GM21717 (cell line): ENCODE measurements around the gene GALNT16.

Source experiments
- ATAC-seq: cut with Tn5 transposase; IDR thresholded peaks from one replicate; pipeline ENCODE4 v1.9.1; 2021; ENCODE audit warnings: mild to moderate bottlenecking, moderate library complexity; ENCODE audit not compliant: unreplicated experiment

The GALNT16 gene

DNA sequence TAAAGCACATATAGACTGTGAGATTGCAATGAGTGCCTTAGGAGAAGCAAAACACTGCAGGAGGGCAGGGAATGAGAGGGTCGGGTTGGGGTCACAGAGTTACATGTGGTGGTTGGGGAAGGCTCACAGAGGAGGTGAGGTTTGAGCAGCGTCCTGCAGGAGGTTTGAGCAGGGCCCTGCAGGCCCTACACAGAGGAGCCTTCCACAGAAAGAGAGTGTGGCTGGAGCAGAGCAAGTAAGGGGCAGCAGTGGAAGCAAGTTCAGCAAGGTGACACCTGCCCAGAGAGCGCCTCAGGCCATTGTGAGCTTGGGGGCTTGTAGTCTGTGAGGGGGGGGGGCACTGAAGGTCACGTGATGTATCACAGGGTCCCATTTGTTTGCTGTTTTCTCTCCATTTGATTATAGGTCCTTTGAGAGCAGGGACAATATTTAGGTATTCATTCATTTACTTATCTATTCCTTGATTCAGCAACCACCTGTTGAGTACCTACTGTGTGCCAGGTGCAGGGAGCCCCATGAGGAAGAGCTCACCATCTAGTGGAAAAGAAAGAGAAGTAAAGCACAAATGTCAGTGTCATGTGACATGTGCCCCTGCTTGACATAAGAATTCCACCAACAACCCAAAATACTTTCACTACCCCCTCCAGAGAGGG is 56.6 kb downstream of the GALNT16 start:
- no peak for ATAC-seq

DNA sequence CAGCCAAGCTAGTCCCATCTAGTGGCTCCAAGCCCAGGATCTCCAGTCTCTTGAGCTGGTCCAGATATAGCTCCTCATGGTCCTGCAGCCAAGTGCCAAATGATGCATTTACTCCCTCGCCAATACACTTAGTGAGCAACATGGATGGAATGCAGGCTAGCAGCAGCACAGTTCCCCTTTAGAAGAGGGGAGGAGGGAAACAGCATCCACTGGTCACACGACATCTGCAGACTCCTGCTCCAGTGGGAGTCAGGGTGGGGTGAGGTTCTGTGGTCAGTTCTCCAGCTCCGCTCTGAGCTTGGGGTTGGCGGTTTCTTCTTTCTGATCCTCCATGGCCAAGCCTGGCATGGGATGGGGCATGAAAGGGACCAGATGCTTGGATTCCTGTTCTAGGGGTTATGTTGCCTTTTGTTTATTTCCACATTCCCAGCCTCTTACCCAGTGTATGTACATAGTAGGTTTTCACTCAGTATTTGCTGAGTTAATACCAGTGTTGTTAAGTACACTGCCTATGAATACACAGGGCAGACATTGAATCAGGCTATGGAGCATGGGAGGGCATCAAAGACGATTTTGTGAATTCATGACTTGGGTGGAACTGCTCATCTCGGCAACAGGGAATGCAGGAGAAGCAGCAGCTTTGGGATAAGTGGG is 57.3 kb downstream of the GALNT16 start:
- ATAC-seq: no peak

DNA sequence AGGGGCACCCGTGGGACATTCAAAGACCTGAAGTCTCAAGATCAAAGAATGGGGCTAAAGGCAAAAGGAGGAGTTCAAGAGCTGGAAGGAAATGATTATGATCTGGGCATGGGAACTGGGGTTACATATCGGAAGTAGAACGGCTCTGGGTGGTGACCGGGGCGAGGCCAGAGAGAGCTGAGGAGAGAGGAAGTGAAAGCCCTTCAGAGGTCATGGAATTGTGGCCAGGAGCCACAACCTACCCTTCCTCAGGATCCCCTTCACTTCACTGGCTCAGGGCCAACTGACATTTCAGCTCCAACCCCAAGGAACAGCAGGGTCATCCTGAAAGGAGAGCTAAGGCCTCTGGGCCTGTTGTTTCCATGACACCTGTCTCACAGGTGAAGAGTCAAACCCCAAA is 57.8 kb downstream of the GALNT16 start:
- no peak for ATAC-seq

DNA sequence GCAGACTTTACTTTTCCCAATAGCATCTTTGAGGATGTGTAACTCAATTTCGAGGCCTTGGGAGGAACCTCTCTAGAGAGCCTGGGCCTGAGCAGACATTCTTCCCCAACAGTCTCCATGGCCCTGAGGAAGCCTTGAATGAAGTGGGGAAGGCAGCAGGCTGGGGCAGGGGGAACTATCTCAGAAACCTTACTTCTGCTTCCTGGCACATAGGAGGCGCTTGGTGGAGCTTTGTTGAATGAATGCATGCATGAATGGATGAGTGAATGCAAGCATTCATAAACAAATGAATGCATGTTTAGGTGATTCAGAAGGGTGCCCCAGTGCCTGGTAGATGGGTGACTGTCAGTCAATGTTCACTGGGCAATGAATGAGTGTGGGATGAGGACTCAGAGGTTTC is 58.3 kb downstream of the GALNT16 start:
- ATAC-seq: no peak

DNA sequence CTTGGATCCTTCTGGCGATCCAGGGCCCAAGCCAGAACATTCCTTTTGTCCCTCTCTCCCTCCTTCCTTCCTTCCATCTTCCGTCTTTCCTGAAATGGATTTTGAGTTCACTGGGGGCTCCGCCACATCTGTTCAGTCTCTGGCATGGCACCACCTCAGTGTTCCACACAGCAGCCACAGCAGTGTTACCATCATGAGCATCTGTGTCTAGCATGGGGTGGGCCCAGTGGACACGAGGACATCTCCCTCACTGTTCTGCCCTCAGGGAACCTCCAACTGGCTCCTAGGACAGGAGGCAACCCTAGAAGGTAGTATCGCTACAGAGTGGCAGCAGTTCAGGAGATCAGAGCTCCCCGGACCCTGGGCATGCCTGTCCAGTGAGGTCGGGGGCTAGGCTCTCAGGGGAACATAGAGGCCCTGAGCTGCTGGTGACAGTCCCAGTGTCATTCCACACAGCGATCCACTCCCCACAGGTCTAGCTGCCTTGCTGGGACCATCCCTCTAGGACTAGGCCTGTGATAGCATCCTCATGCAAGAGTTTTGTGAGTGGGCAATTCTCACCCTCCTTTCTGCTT is 59.0 kb downstream of the GALNT16 start:
- ATAC-seq: no peak

DNA sequence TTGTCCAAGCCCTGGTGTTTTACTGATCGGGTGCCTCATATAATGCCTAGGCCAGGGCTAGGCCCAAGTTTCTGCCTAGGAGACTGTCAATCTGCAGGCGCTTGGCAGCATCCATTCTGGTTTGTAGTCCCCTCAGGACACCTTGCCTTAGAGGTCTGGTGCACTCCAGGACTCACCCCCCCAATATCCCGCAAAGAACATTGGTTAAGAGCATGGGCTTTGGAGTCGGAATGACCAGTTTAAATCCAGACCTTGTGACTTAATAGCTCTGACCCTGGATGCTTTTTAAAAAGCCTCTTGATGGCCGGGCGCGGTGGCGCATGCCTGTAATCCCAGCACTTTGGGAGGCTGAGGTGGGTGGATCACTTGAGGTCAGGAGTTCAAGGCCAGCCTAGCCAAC is 60.0 kb downstream of the GALNT16 start:
- no peak for ATAC-seq

DNA sequence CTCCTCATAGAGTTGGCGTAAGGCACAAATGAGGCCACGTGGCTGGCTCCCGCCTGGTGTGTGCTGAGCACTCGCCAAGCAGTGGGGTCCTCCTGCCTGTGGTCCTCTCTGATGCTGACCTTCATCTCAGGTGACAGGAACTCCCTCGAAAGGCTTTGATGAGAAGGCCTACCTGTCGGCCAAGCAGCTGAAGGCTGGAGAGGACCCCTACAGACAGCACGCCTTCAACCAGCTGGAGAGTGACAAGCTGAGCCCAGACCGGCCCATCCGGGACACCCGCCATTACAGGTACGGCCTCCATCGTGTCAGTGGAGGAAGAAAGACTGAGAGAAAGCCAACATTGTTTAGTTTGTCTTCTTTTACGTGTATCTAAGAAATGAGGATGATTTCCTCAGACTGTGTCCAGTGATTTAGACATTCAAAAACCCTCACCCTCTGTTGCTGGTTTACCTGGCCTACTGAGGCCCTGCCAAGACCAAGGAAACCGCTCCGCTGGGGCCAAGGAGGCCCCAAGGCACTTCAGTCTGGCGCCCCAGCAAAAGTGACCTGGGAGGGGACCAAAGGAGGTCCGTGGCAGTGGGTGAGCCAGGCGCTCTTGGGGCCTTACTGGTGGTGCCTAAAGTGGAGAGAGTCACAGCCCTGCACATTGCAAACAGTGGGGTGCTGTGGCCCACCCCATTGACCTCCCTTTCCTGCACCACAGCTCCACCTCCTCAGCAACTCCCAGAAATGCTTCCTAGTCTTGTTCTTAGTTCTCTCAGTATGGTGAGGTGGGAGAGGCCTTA is 60.8 kb downstream of the GALNT16 start:
- no peak for ATAC-seq

DNA sequence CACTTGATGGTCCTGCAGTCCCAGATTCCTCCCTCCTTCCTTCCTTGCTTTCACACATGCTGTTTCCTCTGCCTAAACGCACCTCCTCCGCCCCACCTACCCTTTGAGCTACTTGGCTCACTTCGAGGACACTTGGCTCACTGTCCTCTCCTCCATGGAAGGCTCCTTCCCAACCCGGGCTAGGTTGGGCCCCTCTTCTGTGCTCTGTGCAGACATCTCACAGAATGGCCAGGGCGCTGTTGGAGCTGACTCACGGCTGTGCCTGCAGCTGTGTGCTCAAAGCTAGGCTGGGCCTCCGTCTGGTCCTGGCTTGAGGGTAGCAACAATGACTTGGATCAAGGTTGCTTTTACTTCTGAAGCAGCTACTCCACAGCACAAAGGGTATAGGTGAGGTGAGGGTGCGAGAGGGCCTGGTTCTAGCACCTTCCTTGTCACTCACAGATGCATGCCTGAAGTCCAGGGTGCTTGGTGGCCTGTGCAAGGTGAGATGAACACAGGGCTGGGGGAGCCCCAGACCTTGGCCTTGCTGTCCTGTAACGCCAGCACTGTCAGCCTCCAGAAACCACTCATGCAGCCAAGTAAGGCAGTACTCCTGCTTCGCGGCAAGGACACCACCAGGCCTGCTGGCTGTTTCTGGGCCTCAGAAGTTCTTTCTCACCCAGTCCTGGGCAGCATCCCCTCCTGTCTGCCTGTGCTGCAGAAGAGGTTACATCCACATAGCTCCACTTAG is 61.8 kb downstream of the GALNT16 start:
- no peak for ATAC-seq

DNA sequence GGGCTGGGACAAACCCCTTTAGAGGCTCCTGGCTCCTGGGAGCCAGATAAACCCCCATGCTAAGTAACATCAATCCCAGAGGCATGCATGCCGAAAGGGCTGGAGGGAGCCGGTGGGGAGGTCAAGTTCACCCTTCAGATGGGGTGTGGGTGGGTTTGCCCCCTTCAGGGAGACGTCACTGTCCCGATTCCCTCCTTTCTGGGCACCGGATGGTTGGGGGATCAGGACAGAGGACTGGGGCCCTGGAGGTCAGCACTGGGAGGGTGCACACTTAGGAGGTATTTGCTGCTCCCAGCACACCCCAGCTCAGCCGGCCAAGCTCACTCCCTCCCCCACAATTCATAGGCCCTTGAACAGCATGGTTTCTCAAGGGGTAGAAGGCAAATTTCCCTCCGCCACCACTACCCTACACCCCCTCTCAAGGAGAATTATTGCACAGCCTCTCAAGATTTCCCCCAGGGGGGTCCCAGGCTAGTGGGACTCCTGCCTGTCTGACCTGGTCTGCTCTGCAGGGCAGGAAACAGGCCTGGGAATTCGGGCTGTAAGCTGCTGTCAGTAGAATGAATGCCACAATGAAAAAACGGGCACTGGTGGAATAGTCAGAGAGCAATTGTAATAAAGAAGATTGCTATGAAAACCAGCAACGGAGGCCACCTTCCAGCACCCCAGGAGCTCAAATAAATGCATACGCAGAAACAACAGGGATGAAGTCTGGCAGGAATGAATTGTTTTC is 63.5 kb downstream of the GALNT16 start:
- ATAC-seq: no peak

DNA sequence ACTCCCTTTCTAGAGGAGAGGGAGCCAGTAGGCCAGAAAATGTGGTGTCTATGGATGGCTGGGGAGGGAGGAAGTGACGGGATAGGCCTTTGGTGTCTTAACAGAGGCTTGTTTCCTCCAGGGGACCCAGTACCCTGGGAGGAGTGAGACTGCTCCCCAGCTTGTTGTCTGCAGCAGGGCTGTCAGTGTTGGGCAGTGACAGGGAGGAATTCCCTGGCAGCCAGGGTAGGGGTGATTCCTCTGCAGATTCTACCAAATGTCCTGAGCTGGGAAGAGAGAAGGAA is 64.0 kb downstream of the GALNT16 start:
- ATAC-seq: no peak

DNA sequence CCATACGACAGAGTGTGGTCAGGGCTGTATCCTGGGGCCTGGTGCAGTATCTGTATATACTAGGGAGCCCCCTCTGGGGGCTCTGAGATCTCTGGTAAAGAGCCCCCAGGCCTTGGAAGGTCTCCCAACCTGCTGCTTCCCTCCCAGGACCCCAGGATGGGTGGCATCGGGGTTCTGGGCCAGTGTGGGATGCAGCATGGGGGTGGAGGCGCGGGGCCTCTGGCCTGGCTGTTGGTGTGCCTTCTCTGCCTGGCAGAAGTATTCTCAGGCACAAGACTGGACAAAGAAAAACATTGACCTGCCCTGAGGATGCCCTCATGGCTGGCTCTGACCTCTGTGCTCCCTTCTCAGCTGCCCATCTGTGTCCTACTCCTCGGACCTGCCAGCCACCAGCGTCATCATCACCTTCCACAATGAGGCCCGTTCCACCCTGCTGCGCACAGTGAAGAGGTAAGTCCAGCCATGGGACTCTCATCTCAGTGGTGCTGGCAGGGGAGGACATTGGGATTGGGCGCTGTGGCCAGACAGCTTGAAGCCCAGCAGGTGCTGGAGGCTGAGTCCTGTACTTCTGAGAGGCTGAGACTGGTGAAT is 64.5 kb downstream of the GALNT16 start:
- no peak for ATAC-seq

DNA sequence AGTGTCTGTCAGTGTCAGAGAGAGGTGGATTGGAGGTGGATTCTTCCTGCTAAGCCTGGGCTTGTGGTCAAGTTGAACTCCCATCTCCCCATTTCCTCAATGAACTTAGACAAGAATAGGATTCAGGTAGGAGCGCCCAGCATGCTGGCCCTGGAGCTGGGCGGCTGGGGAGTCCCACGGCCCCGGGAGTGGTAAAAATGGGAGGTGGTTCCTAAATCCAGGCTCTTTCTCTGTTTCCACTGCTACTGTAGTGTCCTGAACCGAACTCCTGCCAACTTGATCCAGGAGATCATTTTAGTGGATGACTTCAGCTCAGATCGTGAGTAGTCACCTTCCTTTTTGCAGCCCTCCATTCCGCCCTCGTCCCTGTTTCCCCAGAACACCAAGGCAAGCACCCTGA is 65.1 kb downstream of the GALNT16 start:
- ATAC-seq: no peak

DNA sequence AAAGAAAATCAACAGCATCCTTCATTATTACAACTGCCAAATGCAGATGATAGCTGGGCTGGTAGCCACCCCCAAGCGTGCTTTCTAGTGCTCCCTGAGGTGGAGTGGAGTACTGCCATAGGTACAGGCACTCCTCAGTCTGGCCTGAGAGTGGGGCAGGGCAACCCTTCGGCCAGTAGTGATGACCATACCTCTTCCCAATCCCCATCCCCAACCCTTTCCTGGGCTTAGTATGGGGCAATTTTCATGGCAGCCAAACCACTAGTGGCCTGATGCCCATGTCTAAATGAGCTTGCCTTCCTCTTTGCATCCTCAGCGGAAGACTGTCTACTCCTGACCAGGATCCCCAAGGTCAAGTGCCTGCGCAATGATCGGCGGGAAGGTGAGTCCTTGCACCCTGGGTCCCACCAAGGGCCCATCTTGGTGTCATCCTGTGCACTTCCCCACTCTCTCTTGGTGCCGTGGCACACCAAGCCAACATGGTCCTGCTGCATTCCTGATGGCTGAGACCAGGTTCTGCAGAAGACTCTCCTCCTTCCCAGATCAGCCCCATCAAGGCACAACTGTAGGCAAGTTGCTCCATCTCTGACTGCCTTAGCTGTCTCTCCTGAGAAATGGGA is 65.8 kb downstream of the GALNT16 start:
- no peak for ATAC-seq

DNA sequence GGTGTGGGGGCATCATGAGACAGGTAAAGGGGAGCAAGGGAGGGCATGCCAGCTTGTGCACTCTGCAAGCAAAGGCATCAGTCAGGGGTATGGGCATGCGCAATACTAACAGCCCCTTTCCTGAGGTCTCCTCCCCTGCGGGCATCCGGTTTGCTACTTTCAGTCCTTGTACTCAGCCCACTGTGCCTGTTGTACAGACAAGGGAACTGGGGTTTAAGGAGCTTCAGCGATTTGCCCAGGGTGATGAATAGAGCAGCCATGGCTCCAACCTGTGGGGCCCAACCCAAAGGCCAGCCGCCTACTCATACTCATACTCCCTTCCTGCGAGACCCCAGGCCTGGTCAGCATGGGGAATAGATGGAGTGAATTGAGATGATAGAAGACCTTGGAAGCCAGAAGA is 66.7 kb downstream of the GALNT16 start:
- ATAC-seq: no peak

DNA sequence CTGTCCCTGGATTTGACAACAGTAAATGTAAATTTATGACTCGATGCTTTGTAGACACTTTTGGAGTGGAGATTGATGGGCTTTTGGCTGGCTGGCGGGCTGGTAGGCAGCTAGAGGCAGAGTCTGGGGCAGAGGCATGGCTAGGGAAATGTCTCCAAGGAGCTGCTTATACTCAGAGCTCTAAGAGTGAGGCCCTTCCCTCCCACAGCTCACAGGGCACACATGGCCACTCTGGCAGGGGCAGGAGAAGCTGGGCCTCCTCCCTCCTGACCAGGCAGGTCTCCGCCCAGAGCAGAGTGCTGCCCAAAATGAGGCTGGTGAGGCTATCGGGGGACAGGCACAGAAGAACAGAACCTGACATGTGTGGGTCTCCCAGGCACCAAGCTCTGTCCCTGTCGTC is 67.5 kb downstream of the GALNT16 start:
- no peak for ATAC-seq

DNA sequence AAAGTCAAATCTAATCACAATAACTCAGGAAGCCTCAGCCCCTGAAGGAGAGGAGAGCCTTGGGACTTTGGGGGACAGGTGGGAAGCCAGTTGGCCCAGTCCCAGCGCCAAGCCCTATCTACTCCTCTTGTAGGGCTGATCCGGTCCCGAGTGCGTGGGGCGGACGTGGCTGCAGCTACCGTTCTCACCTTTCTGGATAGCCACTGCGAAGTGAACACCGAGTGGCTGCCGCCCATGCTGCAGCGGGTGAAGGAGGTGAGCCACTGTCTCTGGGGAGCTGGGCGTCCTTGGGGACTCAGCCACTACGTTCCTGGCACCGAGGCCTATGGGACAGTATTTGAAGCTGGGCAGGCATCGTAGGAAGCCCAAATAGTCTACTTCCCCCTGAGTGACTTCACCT is 68.4 kb downstream of the GALNT16 start:
- no peak for ATAC-seq

DNA sequence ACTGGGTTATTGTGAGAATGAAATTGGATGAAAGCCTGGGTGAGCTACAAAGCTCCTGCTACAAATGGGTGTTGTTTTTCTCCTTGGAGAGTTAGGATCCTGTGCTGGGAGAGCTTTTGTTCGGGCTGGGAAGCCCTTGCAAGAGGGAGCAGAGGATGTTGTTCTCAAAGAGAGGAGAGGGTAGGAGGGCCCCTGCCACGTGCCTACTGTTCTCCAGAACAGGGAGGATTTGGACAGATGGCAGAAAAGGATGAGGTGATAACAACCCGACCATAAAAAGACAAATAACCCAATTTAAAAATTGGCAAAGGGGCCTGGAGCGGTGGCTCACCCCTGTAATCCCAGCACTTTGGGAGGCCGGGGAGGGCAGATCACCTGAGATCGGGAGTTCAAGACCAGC is 68.8 kb downstream of the GALNT16 start:
- ATAC-seq: no peak

DNA sequence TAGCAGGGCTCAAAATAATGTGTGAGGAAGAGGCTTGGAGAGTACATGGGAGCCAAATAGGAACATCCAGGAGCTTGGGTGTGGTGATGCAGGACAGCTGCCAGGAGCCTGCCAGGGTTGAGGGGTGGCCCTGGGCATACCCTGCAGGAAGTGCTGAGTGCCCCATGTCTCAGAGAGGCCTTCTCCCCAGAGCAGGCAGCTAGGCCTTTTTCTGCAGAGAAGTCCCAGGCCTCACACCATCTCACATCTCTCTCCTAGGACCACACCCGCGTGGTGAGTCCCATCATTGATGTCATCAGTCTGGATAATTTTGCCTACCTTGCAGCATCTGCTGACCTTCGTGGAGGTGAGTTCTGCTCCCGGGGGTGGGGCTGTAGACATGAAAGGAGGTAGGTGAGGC is 71.2 kb downstream of the GALNT16 start:
- no peak for ATAC-seq

DNA sequence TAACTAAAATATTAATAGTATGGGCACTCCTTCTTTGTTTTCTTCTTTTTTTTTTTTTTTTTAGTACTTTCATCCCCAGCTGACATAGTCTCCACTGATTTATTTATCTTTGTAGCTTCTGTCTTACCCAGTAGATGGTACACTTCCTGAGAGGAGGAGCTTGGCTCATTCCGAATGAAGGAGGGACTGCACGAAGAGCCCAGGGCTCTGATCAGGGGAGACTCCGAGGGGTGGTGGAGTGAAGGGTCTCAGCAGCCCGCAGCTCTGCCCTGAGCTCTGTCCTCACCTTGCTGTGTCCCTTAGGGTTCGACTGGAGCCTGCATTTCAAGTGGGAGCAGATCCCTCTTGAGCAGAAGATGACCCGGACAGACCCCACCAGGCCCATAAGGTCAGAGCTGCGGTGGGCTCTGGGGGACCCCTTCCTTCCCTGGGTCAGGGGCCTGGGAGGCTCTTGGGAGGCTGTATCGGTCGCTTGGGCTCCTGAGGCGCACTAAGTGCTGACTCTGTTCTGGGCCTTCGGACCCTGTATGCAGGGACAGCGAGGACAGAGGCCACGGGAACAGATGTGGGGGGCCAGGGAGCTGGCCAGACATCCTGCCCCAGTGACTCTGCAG is 72.9 kb downstream of the GALNT16 start:
- ATAC-seq: no peak
